Subcutaneous abdominal adipose tissue (tissue), 5 donors: ENCODE results near the gene GRAMD1A.
"Not testable (repeated sequence)": the region's sequence is repeated elsewhere in the genome, so short reads cannot be mapped to it uniquely, and the experiment has no call there.

Experiments used
- H3K27ac ChIP-seq: one replicate; pipeline ENCODE4 v1.7.0; 2013; ENCODE audit warnings: low read depth, mild to moderate bottlenecking, inconsistent platforms, low read length, moderate library complexity
- H3K27me3 ChIP-seq, 5 donors: one replicate each; pipeline ENCODE4 v1.7.0; 2013; ENCODE audit warnings: low read length in 5 of 5, inconsistent platforms in 1 of 5; ENCODE audit not compliant: control insufficient read depth in 5 of 5, insufficient read depth in 4 of 5
- H3K36me3 ChIP-seq, 5 donors: one replicate each; pipeline ENCODE4 v1.7.0; 2013; ENCODE audit warnings: low read length in 5 of 5; ENCODE audit not compliant: control insufficient read depth in 5 of 5, insufficient read depth in 5 of 5
- H3K4me1 ChIP-seq, 5 donors: one replicate each; pipeline ENCODE4 v1.7.0; 2013; ENCODE audit warnings: low read length in 5 of 5, mild to moderate bottlenecking in 3 of 5, moderate library complexity in 1 of 5; ENCODE audit not compliant: control insufficient read depth in 5 of 5, insufficient read depth in 5 of 5
- H3K4me3 ChIP-seq, 5 donors: one replicate each; pipeline ENCODE4 v1.7.0; 2013; ENCODE audit warnings: low read length in 5 of 5, low read depth in 1 of 5
- H3K9ac ChIP-seq, 5 donors: one replicate each; pipeline ENCODE4 v1.7.0; 2013; ENCODE audit warnings: low read length in 5 of 5, mild to moderate bottlenecking in 4 of 5, moderate library complexity in 3 of 5
- H3K9me3 ChIP-seq, 5 donors: one replicate each; pipeline ENCODE4 v1.7.0; 2013; ENCODE audit warnings: low read length in 5 of 5; ENCODE audit not compliant: control insufficient read depth in 5 of 5
- donor health status: healthy.
- donor health status: healthy.
- donor health status: healthy.
- donor health status: healthy.
- donor health status: healthy.

GRAMD1A gene

DNA sequence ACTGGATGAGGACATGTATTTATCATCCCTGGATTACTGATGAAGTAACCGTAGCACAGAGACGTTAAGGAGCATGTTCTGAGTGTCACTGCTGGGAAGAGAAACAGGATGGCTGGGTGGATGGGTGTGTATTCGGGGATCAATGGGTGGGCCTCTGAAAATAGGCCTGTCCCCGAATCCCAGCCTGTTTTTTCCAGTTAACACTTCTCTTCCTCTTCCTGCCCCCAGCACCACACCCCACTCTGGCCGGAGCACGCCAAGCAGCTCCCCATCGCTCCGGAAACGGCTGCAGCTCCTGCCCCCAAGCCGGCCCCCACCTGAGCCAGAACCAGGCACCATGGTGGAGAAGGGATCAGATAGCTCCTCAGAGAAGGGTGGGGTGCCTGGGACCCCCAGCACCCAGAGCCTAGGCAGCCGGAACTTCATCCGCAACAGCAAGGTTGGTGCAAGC is 8.8 kb downstream of the GRAMD1A start:
- H3K4me1 ChIP-seq, result peaks cover 0 to 48% (median 21%) of the 10 kb centered on the region in 5 donors

DNA sequence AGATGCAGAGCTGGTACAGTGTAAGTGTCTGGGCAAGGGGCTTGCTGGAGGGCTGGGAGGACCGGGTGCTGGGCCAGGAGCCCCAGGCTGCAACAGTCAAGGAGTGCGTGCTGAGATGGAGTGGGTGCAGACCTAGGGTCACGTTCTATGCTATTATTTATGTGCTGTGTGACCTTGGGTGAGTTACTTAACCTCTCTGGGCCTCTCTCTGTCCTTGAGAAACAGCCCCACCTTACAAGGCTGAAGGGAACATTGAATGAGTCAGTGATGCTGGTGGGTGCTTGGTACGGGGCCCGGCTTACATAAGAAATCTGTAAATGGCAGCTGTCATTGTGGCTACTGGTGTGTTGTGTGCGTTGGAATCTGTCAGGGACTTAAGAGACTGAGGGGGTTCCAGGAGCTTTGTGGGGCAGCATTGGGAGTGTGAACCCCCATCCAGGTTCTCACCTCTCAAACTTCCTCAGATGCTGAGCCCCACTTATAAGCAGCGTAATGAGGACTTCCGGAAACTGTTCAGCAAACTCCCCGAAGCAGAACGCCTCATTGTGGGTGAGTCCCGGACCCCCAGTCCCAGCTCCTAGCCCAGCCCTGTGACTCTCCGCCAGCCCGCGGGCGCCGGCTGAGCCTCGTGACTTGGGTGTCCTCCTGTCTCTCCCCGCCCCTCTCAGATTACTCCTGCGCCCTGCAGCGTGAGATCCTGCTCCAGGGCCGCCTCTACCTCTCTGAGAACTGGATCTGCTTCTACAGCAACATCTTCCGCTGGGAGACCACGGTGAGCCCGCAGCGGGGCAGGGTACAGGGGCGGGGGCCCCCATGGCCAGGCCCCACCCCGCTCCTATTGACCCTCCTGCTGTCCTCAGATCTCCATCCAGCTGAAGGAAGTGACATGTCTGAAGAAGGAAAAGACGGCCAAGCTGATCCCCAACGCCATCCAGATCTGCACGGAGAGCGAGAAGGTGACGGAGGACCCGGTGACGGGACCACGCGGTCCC is 9.6 kb downstream of the GRAMD1A start:
- H3K27ac ChIP-seq, result no peak overlapping the region
- H3K36me3 ChIP-seq, result peaks cover 0 to 66% (median 59%) of the 10 kb centered on the region in 5 donors
- no peak overlapping the region for H3K4me3 ChIP-seq
- no peaks in the 10 kb centered on the region for H3K27me3 ChIP-seq
- H3K4me1 ChIP-seq, result peaks cover 0 to 53% (median 26%) of the 10 kb centered on the region in 5 donors
- H3K9me3 ChIP-seq, result no peaks in the 10 kb centered on the region
- no peak overlapping the region for H3K9ac ChIP-seq

More for the DNA sequence above, 8.8 kb downstream of the GRAMD1A start:
- H3K27me3 ChIP-seq, result no peaks in the 10 kb centered on the region
- H3K27ac ChIP-seq, result no peak overlapping the region
- peaks cover 0 to 58% (median 51%) of the 10 kb centered on the region in 5 donors for H3K36me3 ChIP-seq
- H3K4me3 ChIP-seq, result no peak overlapping the region
- H3K9ac ChIP-seq, result no peak overlapping the region
- H3K9me3 ChIP-seq, result no peaks in the 10 kb centered on the region

DNA sequence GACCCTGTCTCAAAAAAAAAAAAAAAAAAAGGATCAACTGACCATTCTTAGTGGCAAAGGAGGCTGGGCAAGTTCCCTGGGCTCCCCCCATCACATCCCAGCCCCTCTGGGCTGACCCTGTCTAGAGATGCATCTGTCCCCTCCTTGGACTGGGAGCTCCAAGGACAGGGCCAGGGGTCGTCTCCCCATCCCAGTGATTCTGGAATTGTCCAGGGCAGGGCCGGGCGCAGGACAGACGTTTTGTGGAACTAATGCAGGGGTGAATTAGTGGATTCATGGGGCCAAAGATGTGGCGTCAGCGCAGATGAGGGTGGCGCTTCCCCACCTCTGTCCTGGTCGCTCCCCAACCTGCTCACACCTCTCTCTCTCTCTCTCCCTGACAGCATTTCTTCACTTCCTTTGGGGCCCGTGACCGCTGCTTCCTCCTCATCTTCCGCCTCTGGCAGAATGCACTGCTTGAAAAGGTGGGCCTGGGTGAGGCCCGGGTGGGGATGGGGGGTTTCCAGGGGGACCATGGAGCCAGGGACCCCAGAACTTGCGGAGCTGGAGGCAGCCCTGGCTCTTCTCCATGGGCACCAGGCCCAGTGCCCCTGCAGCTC is 11.1 kb downstream of the GRAMD1A start:
- H3K36me3 ChIP-seq, result peaks cover 0 to 71% (median 68%) of the 10 kb centered on the region in 5 donors
- peak overlapping the region; percentile 46 for H3K27ac ChIP-seq
- peaks cover 0 to 60% (median 31%) of the 10 kb centered on the region in 5 donors for H3K4me1 ChIP-seq

DNA sequence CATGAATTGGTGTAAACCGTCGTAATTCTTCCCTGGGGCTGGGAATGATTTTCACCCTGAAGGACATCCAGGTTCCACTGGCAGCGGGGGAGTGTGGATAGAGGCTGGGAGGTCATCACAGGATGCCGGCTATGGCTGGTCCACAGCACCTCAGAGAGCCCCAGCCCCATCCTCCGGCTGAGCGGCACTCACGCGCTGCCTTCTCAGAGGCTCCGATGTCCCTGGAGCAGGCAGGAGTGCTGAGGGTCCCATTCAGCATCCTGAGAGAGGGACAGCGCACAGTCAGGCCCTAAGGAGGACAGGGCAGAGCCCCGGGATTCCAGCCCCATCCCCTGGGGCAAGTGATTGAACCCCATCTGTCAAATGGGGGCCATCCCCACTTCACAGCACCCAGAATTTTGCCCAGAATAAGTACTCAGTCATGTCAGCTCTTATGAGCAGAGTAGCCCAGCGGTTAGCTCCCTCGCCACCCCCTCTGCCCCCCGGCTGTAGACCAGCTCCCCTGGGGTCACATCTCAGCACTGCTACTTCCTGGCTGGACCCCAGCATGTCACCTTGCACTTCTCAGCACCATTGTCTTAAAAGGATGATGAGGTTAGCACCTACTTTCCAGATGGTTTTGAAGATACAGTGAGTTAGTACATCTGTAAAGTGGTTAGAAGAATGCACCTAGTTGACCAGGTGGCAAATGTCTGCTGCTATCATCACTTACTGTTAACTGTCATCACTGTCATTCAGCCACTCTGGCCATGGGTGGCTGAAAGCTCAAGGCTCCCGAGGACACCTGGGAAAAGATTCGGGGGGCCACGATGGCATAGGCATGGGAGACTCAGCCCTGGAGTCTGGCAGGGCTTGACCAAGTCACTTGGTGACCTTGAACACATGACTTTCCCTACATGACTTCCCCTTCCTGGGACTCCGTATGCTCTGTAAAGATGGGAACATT is 11.9 kb downstream of the GRAMD1A start:
- peaks cover 0 to 69% (median 63%) of the 10 kb centered on the region in 5 donors for H3K36me3 ChIP-seq

More for the DNA sequence above, 11.1 kb downstream of the GRAMD1A start:
- H3K9me3 ChIP-seq, result no peaks in the 10 kb centered on the region
- peak overlapping the region in 1 of 5 donors; percentile 39 for H3K9ac ChIP-seq
- no peaks in the 10 kb centered on the region for H3K27me3 ChIP-seq
- H3K4me3 ChIP-seq, result no peak overlapping the region

DNA sequence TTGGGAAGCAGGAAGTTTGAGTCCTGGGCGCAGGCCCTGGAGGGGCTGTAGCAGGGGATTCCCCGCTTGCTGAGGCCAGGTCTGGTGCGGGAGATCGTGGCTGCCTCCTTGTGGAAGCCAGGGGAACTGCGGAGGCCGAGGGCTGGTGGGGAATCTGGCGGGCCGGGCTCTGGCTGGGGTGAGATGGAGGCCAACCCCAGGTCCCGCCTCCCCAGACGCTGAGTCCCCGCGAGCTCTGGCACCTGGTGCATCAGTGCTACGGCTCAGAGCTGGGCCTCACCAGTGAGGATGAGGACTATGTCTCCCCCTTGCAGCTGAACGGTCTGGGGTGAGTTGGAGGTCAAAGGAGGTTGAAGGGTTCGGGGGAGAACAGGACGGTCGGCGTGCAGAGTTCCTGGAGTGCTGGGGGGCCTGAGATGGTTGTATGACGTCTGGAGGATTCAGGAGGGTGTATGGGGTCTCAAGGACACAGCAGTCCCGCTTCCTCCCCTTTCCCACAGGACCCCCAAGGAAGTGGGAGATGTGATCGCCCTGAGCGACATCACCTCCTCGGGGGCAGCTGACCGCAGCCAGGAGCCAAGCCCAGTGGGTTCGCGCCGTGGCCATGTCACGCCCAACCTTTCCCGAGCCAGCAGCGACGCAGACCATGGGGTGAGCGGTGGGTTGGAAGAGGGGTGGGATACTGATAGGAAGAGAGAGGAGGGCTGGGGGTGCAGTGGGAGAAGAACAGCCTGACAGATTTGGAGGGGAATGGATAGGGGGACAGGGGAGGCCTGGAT is 13.1 kb downstream of the GRAMD1A start:
- Histone ChIP-seq H3K9me3 (no peaks in the 10 kb centered on the region), H3K9ac (no peak overlapping the region), H3K36me3 (peaks cover 0 to 82% (median 69%) of the 10 kb centered on the region in 5 donors), H3K27ac (no peak overlapping the region), H3K4me3 (no peak overlapping the region), H3K4me1 (peaks cover 0 to 60% (median 29%) of the 10 kb centered on the region in 5 donors), H3K27me3 (no peaks in the 10 kb centered on the region)

More for the DNA sequence above, 11.9 kb downstream of the GRAMD1A start:
- peak overlapping the region; percentile 46 for H3K27ac ChIP-seq
- H3K4me1 ChIP-seq, result peaks cover 0 to 60% (median 31%) of the 10 kb centered on the region in 5 donors
- no peaks in the 10 kb centered on the region for H3K27me3 ChIP-seq
- H3K4me3 ChIP-seq, result no peak overlapping the region
- peak overlapping the region in 1 of 5 donors; percentile 39 for H3K9ac ChIP-seq
- no peaks in the 10 kb centered on the region for H3K9me3 ChIP-seq

DNA sequence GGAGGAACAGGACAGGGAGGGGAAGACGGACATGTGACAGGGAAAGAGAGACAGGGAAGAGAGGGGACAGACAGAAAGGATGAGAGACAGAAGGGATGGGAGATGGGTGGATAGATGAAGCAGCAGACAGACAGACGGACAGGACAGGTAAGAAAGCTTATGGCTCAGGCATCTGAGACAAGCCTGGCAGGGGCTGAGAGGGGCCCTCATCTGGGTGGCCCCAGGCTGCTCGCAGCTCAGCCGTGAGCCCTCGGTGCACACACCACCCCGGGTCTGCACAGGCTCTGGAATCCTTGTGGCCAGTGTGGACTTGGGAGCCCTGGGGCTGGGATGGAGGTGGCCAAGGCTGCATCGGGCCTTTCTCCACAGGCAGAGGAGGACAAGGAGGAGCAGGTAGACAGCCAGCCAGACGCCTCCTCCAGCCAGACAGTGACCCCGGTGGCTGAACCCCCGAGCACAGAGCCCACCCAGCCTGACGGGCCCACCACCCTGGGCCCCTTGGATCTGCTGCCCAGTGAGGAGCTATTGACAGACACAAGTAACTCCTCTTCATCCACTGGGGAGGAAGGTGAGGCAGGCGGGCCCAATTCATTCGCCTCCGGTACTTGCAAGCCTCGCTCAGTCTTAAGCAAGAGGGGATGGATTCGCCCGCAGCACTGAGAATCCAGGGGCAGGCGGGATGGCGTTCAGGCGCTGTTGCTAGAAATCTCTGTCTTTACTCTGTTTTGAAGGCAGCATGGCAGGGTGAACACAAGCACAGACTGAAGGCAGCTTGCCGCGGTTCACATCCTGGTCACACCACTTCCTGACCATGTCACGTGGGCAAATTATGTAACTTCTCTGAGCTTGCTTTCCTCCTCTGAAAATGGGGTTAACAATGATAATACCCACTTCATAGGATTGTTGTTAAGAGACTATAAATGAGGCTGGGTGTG is 14.0 kb downstream of the GRAMD1A start:
- H3K9ac ChIP-seq, result no peak overlapping the region
- no peak overlapping the region for H3K27ac ChIP-seq

DNA sequence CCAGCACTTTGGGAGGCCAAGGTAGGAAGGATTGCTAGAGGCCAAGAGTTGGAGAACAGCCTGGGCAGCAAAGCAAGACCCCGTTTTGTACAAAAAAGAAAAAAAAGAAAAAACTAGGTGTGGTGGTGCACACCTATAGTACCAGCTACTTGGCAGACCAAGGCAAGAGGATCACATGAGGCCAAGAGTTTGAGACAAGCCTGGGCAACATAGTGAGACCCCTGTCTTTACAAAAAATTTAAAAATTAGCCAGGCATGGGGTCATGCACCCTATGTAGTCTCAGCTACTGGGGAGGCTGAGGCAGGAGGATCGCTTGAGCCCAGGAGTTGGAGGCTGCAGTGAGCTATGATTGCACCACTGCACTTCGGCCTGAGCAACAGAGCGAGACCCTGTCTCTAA is 14.7 kb downstream of the GRAMD1A start:
- not testable (repeated sequence) for H3K9me3 ChIP-seq, H3K4me3 ChIP-seq, H3K27ac ChIP-seq, H3K9ac ChIP-seq, H3K27me3 ChIP-seq
- peaks cover 0 to 89% (median 75%) of the 10 kb centered on the region in 5 donors for H3K36me3 ChIP-seq
- H3K4me1 ChIP-seq, result peaks cover 0 to 58% (median 34%) of the 10 kb centered on the region in 5 donors

More for the DNA sequence above, 14.0 kb downstream of the GRAMD1A start:
- Histone ChIP-seq H3K4me3 (peak overlapping the region in 1 of 5 donors; percentile 16), H3K4me1 (peaks cover 0 to 58% (median 34%) of the 10 kb centered on the region in 5 donors), H3K36me3 (peaks cover 0 to 89% (median 75%) of the 10 kb centered on the region in 5 donors), H3K27me3 (no peaks in the 10 kb centered on the region), H3K9me3 (no peaks in the 10 kb centered on the region)

DNA sequence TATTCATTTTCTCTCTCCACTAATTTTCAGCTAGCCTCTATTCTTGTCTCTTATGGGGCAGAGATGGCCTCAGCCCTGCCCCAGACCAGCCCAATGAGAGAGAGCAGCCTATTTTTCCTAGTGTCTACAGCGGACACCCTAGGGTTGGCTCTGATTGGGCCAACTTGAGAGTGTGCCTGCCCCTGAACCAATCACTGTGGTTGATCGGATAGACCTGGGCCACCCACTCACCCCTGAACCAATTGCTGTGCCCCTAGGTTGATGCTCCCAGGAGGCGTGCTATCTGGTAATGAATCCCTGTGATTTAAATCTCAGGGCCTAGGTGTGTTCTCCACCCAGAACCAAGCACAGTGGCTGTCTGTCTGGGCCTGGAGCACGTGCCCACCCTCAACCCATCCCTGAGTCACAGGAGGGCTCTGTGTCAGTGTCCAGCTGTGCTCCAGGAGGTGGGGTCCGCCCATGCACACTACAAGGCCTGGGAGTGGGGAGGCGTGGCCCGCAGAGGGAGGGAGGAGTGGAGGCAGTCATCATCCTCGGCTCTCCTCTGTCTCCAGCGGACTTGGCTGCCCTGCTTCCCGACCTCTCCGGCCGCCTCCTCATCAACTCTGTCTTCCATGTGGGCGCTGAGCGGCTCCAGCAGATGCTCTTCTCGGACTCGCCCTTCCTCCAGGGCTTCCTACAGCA is 15.3 kb downstream of the GRAMD1A start:
- Histone ChIP-seq H3K9me3 (no peaks in the 10 kb centered on the region), H3K27ac (no peak overlapping the region), H3K9ac (peak overlapping the region in 1 of 5 donors; percentile 39), H3K4me1 (peaks cover 0 to 58% (median 34%) of the 10 kb centered on the region in 5 donors), H3K4me3 (no peak overlapping the region), H3K27me3 (no peaks in the 10 kb centered on the region), H3K36me3 (peaks cover 0 to 89% (median 71%) of the 10 kb centered on the region in 5 donors)
